HG02884 (cell line): ENCODE results near the gene RERE.
"Not testable (repeated sequence)": the region's sequence is repeated elsewhere in the genome, so short reads cannot be mapped to it uniquely, and the experiment has no call there.

Source experiments
- ATAC-seq: cut with Tn5 transposase; IDR thresholded peaks from one replicate; pipeline ENCODE4 v1.9.1; 2021; ENCODE audit warnings: mild to moderate bottlenecking, moderate library complexity; ENCODE audit not compliant: unreplicated experiment

Gene RERE

DNA sequence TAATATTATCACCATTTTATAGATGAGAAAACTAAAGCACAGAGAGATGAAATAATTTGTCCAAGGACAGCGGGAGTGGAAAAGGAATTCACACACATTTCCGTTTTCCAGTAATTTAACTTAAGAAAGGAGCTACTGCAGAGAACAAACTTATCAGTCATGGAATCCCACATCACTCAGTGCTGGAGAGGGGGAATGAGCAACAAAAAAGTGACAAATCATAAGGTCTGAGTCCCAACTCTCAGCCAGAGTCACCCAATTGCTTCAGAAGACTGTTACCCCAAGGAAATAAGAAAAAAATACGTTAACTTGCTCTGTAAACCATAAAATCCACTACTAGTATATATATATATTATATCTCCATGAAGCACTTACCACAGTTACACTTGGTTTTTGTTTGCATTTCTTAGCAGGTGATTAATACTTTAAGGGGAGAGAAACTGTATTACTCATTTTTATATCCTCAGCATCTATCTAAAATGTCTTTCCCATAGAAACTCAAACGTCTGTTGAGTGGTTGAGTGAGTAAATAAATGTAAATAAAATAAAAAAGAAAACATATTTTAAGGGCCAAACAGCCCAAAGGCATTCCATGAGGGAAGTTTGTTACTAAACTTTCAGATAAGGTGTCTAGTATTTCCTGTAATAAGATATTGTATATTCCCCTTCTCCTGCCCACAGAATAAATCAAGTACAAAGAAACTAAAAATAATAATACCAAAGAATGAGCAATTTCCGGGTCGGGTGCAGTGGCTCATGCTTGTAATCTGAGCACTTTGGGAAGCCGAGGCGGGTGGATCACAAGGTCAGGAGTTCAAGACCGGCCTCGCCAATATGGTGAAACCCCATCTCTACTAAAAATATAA, 422.8 kb downstream of the RERE start:
- no peak for ATAC-seq

DNA sequence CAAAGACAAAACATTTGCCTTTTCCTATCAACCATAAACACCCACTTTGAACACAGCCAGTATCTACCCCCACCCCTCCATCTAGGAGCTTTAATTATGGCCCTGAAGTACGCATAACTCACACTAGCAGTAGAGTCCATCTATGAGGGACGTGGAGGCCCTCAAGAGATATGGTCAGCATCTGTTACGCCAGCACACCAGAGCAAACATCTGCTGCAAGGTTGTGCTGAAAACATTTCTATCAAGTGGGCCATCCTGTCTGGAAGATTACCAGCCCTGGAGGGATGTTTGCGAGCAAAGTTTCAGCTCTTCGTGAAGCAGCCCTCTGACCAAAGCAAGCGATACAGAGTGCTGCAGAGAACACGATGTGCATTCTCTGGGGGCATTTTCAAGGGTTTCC, 424.9 kb downstream of the RERE start:
- ATAC-seq: no peak

DNA sequence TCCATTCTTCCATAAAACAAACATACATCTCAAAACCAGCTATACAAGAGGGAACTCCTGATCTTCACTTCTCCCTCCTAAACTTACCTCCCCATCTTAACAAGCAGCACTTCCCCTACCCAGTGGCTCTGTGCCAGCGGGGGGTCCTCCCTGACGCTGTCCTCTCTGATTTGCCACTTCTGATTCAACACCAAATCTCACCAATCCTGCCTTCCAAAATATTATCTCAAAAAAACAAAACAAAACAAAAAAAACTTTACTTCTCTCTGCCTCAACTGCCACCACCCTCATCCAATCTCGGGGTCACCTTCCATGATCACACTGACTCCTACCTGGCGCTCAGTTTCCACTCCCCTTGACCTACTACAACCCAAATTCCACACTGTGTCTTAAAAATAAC, 426.7 kb downstream of the RERE start:
- no peak for ATAC-seq

DNA sequence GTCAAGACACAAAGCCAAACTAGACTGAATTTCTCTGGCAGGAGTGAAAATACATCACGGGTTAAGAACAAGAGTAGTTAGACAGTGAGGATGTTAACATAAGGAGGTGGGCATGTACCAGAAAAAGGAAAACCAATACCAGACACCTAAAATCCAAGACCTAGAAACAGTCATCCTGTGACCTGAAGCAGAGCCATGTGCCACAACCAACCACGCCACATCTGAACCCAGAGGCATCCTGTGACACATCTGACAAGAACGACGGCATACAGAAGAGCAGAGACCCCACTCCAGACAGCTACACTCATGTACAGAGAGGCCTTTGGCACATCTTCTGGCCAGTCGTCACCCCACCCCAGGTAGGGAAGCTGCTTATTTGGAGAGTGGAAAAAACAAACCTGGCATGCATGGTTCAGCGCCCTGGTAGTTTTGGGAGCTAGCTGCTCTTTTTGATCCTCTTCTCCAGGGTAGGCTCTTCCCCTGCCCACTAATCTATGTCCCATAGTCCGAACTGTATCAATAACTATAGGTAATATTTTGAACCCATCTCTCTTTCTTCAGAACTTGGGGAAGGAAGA, 427.4 kb downstream of the RERE start:
- ATAC-seq: no peak

DNA sequence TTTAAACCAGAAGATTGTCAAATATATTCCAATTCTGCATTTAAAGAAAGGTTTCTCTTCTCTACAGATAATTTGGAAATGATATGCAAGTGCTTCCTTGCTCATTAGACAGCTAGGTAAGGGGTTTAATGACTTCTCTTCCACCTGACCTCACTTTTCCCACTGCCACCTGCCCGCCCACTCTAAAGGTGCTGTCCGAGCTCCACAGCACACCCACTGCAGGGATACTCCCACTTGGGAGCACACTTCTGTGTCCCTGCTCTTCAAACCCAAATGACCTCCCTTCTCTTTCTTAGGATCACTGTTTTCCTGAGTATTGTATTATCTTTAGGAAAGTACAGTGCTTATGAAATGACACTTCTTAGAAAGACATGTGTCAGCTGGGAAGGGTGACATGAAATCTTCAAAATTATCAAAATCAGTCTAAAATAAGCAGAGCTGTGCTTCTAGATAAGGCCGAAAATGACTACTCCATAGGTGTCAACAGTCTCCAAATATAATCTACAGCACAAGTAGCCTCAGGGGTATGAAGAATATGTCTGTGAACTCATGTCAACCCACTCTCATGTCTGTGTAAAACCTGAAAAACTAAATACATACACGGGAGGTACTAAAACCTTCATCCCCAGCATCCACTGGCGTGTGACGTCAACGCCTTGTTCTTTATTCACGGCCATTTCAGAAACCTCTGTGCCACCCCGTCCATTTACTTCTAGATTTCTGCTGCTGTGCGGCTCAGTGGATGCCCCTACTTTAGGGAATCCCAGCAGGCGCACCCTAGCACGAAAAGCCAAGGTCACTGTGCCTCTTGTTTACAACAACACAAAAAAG, 428.5 kb downstream of the RERE start:
- ATAC-seq: no peak

DNA sequence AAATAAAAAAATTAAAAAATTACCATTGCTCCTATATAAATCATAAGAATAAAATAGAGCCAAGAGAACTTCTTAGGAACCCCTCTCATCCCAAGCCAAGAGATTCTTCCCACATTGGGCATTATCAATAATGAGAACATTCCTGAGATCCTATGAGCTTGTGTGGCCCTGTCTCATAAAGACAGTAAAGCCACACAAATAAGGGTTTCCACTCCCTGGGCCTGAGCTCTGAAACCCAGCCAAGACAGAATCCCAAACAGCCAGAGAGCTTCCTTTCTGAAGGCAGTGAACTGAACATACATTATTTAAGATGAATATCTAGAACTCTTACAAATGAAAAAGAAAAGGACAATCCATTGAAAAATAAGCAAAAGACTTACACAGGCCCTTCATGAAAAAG, 431.2 kb downstream of the RERE start:
- no peak for ATAC-seq

DNA sequence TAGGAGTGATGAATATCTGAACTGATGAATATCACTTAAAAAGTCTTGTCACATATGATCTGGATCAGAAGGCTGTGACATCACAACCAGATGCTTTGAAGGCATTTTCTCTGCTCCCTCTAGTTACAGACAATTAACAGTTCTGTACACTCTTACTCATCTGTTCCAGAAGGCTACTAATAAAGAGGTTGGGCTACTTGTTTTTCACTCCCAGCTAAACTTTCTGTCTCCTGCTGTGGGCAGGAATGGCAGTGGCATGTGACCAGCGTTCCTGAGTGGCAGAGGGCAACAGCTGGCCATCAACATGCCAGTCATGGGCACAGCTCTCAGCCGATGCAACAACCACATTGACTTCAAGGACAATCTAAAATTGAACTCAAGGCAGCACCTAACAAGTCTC, 432.9 kb downstream of the RERE start:
- no peak for ATAC-seq

DNA sequence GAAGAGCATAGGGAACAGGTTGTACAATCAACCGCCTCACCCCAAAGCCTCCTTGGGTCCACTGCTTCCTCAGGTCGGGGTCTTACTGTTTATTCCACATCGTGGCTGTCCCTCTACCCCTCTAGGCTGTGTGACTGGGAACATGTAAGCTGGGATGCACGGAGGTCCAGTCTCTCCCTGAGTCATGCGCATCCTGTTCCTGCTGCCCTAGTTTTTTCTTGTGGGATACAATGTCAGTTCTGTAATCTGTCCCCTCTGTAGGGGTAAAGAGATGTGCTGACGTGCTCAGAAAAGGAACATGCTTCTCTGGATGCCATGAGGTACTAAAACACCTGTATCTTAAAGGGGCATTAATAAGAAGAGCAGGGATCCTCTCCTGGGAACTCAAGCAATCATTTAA, 433.4 kb downstream of the RERE start:
- ATAC-seq: no peak

DNA sequence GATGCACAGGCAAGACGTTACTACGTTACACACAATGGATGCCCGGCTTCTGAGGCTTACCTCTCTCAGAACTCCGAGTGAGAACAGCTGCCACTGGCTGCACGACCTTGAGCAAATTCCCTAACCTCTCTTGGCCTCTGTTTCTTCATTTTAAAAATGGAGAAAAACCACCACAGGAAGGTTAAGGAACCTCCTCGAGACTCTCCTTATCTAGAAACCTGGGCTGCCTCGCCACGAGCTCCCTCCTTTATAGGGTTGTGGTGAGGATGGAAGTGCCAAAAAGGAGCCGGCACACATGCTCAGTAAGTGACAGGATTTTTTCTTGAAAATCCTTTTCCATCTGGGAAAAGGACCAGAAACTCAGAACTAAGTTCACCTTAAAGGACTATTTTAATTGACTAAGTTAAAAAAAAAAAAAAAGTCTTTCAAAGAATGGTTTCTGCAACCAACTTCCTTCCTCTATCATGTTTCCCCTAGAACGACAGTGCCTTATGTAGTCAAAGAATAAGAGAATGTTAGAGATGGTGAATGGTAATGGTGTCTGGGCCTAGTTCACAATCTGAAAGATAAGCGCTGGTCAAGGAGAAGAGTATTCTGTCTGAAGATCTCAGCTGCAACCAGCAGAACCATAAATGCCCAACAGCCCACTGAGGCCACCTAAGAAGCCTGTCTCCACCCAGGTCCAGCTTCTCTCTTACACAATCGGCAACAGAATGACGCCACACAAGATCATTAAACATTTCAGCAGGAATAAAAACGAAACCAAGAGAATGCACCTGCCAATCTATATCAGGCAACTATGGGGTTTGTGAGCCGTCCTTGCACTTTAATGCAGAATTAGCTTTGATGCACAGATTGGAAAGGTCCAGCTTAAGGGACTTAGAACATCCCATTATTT, 434.6 kb downstream of the RERE start:
- no peak for ATAC-seq

DNA sequence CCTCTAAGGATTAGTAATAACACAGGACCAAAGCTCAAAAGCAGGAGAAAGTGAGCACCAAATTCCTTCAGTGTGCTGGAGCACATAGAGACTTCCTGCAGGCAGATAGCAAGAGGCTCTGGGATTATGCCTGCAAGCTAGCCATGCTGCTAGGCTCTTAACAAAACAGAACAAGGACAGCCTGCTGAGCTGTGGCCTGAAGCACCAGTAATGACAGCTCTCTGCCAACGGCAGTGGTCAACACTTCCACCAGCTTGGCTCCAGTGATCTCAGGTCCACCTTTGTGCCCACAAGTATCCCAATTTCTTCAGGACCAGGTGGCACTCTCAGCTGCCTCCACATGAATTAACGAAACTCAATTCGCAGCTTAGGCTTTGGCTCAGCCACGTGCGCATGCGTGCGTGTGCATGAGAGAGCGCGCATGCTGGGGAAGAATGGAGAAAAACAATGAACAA, 435.4 kb downstream of the RERE start:
- ATAC-seq: no peak

DNA sequence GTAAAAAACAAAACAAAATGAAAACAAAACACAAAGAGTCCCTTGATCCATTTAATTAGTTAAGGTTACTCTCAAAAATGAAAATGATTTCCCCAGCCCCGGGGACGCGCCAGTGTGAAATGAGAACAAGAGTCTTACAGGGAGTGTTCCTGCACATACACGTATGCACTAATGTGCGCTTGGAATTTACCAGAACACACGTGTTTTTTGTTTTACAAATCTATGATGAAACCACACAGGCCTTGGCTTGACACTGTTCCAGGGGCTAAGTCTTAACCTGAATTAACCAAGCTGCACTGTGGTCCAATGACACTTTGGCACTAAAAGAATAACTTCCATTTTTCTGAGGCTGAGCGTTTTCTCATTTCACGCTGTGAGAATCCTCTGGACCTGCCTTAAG, 435.8 kb downstream of the RERE start:
- no peak for ATAC-seq

DNA sequence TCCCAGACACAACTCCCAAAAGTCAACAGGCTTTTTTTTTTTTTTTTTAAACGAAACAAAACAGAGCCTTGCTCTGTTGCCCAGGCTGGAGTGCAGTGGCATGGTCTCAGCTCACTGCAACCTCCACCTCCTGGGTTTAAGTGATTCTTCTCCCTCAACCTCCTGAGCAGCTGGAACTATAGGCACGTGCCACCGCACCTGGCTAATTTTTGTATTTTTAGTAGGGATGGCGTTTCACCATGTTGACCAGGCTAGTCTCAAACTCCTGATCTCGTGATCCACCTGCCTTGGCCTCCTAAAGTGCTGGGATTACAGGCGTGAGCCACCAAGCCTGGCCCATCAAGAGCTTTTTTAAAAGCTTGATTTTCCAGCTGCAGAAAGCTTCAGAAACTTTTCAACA, 437.1 kb downstream of the RERE start:
- not testable (repeated sequence) for ATAC-seq

DNA sequence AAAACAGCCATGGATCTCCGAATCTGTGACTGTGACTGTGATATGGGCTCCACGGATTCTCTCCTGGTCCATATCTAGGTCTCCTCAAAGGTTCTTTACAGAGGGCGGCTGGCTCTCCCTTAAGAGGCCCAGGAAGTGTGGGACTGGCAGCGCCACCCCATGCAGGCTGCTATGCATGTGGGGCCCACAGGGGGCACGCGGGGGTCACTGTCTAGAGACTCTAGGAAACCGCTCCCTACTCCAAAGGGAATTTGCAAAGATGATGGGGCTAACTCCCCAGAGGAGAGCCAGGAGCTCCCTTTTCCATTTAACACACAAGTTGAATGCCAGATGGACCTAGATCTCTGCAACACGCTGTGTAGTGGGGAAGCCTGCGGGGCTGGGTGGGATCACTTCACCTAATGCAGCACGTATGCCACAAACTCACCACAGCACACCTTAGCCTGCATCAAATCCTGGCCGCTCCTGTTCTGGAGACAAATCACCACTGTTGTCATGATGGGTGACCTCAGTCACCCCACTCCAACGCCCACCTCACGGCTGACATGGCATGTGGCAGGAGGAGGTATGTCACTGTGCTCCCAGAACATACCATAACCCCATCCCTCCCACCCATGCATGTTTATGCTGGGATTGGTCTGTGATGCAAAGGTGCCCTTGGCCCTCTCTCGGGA, 437.8 kb downstream of the RERE start:
- ATAC-seq: no peak

DNA sequence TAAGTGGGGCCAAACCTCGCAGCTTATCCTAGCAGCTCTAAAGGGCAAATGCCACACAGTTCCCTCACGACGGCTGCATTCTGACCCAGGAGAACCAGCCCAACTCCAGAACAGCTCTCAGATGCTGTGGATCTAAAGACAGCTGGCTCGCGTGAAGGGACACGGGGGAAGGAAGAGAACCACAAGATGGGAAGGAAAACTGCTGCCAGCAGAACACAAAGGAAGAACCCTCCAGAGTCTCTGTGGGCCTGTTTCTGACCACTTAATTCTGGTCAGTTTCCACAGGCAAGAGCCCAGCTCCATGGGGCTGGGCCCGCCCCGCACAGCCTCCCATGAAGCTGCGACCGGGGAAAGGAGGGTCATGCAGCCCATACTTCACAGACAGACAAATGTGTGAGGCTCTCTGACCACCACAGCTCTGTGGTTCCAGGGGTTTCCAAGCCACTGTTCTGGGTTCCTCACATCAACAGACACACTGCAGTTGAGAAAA, 438.4 kb downstream of the RERE start:
- ATAC-seq: no peak

DNA sequence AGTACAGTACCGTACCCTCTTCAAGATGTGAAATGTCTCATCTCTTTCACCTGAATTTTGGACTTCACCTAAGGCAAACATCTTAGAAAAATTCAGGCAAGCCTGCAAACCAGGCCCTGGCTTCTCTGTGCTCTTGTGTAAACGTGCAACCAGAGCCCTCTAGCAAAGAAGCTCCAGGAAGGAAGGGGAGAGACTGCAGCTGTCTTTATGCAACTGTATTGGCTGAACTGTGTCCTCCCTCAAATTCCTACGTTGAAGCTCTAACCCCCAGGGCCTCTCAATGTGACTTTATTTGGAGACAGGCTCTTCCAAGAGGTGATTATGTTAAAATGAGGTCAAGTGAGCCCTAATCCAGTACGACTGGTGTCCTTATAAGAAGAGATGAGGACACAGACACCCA, 439.3 kb downstream of the RERE start:
- ATAC-seq: no peak

DNA sequence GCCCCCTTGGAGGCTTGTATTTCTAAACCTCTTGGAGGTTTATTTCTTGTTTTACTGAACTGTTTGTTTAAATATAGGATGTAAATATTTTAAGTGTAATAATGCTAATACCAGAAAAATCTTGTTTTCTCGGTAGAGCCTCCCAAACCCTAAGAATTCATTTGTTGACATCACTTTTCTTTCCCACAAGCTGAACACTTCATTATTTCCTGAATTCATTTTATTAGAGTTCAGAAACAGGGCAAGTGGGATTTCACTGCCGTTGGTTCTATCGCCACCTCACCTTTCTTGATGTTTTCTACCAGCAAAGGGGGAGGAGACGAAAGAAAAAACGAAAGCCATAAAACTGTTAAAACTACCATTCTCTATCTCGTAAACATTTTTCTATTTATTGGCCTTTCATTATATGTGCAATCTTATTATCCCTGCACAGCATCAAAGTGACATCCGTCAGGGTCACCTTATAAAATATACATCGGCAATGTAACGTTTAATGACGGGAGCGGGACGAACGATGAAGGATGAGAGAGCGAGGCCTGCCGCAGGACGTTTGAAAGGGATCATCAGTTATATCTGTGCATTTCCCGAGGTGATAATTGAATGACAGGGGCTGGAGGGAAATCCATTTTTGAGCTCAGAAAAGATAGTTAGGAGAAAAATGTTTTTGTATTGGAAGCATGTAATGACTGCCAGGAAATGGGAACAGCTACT, 440.0 kb downstream of the RERE start:
- no peak for ATAC-seq

DNA sequence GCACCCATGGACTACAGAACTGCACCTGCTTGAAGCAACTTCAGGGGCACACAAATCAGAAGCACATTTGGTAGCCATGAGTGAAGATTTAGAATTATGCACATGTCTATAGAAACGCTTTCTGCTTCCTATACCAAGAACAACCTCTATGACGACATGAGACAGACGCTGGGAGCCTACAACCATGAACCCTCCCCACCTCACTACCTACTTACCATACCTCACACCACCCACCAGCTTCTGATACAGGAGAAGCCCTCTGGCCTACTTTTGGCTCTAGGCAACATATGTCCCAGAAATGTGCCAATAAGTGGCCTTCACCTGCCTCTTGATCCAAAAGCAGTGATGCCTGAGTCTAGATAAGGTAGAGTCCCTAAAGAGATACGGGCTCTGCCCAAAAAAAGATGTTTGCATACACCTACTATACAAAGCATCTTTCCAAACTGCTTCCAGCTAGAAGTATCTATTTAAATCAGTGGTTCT, 441.0 kb downstream of the RERE start:
- no peak for ATAC-seq

DNA sequence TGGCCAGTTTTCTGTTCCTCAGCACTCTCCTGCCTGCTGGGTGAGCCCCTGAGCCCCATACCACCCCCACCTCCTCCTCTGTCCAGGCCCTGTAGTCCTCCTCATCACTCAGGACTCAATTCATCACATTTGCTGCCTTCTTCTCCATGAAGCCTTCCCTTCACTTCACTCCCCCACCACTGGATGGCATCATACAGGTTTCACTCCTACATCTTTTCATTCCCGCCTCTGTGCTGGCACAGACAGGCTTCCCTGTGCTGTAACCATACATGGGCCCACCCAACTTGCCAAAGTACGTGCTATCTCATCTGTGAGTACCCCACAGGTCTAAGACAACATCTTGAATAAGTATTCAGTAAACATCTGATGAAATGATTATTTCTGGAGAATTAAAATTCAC, 442.6 kb downstream of the RERE start:
- ATAC-seq: no peak

DNA sequence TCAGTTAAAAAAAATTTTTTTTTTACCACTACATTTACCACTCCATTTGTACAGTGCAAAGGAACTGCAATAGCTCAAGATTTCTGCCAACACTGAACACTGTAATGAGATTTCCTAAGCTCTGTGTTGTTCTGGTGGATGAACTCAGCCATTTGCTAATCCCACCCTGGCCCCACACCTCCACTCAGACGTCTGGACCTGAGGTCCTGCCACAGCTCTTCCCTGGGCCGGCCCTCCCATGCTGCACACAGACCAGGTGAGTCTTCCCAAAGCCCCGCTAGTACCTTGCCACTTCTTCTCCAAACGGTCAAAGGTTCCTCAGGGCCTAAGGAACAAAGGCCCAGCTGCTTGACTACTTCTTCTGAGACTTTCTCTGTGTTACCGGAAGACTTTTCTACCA, 443.1 kb downstream of the RERE start:
- ATAC-seq: no peak
